ENCODE data around the gene PALLD. TPM values are rescaled to one million over a fixed set of nuclear protein-coding genes. Genes with fewer than 3 reads are reported as not detected.

PALLD gene
- total and polyA plus RNA-seq, 12 donors = 30.3 to 203 (median 90.5) TPM

DNA sequence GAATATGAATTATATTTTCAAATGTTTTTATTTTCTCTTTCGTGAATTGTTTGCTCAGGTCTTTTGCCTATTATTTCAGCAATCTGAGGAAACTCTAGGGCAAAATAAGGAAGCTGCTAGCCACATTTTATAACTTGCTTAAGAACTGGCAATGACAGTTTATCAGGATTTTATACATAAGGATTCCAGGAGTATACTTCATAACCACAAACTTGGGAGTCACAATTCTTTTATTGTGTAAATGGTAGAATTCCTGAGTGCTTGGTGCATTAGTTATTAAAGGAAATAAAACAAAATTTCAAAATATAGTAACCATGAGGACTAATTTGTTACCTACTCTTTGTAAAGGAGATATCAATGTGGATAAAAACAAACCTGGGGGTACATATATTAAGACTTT is 54.4 kb downstream of the PALLD start:
- 75 to 86% (median 80%) methylated on average over 1 of the region's 1 CpG for WGBS, 4 donors
- intact Hi-C loops (cut with DNase I) = no loop called here
- H3K27ac ChIP-seq = no peak overlapping the region

DNA sequence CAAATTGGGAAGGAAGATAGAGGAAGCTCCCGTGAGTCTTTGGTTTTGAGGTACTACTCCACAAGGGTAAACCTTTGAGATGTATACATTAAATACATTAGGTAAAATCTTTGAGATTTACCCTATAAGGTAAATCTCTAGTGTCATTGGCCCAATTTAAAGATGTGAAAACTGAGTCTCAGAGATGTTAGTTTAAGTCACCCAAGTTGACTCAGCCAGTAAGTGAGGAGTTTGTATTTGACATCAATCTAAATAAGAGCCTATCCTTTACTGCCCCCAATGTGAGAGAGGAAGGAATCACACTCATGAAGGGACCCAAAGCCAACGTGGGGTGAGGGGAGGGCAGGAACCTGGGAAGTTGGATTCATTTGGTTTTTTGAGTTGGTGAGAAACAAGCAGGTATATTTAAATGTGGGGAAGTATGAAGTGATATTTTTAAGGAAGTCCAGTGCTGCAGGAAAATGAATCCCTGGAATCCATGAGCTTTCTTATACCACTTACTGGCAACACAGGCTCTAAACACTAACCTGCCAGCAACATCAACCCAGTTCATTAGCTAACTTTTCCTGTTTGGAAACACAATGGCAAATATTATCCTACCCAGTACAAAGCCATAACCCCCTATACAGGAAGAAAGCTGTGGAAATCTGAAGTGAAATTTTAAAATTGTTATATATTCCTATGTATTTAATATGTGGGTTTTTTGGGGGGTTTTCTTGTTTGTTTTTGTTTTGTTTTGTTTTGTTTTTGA is 55.3 kb downstream of the PALLD start:
- H3K4me3 ChIP-seq = no peak overlapping the region
- no peaks in the 10 kb centered on the region for H3K4me1 ChIP-seq (replicated peaks in 1 of 2)
- TF ChIP-seq POLR2A (IDR thresholded peaks at IDR 0.05) = no peak
- TF ChIP-seq, protein P1, sequence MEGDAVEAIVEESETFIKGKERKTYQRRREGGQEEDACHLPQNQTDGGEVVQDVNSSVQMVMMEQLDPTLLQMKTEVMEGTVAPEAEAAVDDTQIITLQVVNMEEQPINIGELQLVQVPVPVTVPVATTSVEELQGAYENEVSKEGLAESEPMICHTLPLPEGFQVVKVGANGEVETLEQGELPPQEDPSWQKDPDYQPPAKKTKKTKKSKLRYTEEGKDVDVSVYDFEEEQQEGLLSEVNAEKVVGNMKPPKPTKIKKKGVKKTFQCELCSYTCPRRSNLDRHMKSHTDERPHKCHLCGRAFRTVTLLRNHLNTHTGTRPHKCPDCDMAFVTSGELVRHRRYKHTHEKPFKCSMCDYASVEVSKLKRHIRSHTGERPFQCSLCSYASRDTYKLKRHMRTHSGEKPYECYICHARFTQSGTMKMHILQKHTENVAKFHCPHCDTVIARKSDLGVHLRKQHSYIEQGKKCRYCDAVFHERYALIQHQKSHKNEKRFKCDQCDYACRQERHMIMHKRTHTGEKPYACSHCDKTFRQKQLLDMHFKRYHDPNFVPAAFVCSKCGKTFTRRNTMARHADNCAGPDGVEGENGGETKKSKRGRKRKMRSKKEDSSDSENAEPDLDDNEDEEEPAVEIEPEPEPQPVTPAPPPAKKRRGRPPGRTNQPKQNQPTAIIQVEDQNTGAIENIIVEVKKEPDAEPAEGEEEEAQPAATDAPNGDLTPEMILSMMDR (IDR thresholded peaks at IDR 0.05) = no peak
- intact Hi-C loops (cut with DNase I) = no loop called here
- H3K27me3 ChIP-seq = no peaks in the 10 kb centered on the region
- no peak for DNase-seq
- no peak overlapping the region for H3K27ac ChIP-seq
- H3K9me3 ChIP-seq (replicated peaks in 1 of 3) = no peaks in the 10 kb centered on the region
- 49 to 59% (median 54%) methylated on average over 2 of the region's 2 CpGs for WGBS, 4 donors
- no peaks in the 10 kb centered on the region for H3K36me3 ChIP-seq (replicated peaks in 1 of 2)

More for the DNA sequence above, 54.4 kb downstream of the PALLD start:
- no peak for TF ChIP-seq POLR2A (IDR thresholded peaks at IDR 0.05)
- H3K27me3 ChIP-seq = no peaks in the 10 kb centered on the region
- H3K9me3 ChIP-seq (replicated peaks in 1 of 3) = no peaks in the 10 kb centered on the region
- no peak for DNase-seq
- no peak overlapping the region for H3K4me3 ChIP-seq
- H3K4me1 ChIP-seq (replicated peaks in 1 of 2) = no peaks in the 10 kb centered on the region
- H3K36me3 ChIP-seq (replicated peaks in 1 of 2) = no peaks in the 10 kb centered on the region

DNA sequence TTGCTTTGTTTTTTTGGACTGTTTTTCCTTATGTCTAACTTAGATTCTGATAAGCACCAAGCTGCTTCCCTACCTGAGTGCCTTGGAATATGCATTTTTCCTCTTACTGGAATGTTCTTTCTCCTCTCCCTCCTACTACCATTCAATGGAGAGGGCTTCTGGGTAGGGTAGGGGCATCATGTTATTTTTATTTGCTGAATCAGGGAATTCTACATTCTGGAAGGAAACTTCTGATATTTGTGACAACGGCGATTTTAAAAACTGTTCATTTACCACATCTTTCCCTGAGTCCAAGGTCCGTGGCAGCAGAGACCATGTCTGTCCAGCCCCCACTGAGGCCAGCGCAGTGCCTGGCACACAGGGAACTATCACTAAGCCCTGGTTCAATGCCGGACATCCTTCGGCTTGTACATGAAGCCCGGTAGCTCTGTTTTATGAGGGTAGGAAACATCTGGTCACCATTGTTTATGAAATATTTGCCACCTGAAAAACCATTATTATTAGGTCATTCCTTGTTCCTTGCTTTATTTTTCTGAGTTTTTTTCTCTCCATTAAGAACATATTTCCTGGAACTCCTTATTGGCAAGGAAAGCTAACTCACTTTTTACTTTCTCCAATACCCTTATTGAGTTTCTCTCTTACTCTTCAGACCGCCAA is 57.0 kb downstream of the PALLD start:
- no peaks in the 10 kb centered on the region for H3K9me3 ChIP-seq (replicated peaks in 1 of 3)
- intact Hi-C loops (cut with DNase I) = no loop called here
- no peak overlapping the region for H3K4me3 ChIP-seq
- no peak for TF ChIP-seq POLR2A (IDR thresholded peaks at IDR 0.05)
- TF ChIP-seq, protein P1 (IDR thresholded peaks at IDR 0.05) = no peak
- no peaks in the 10 kb centered on the region for H3K27me3 ChIP-seq
- H3K27ac ChIP-seq = no peak overlapping the region
- H3K36me3 ChIP-seq (replicated peaks in 1 of 2) = no peaks in the 10 kb centered on the region
- no peaks in the 10 kb centered on the region for H3K4me1 ChIP-seq (replicated peaks in 1 of 2)
- DNase-seq = no peak
- WGBS, 4 donors = 71 to 86% (median 79%) methylated on average over 8 of the region's 8 CpGs

DNA sequence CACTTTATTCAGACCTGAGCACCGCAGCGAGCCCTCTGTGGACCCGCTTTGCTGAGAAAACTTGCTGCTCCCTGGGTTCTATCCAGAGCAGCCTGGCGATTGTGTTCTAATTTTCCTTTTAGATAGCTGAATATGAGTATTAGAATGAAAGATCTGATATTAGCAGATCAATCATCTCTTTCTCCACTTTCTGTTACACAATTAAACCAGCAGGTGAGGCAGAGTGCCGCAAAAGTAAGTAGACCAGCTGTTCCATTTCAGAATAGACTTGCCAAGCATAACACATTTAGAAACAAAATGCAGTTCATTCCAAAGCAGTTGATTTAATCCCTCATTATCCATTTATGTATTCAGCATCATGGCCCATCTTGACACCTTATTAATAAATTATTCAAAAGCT is 58.6 kb downstream of the PALLD start:
- Histone ChIP-seq H3K27me3 (no peaks in the 10 kb centered on the region), H3K9me3 (replicated peaks in 1 of 3) (no peaks in the 10 kb centered on the region), H3K4me1 (replicated peaks in 1 of 2) (no peaks in the 10 kb centered on the region), H3K4me3 (no peak overlapping the region), H3K36me3 (replicated peaks in 1 of 2) (no peaks in the 10 kb centered on the region), H3K27ac (no peak overlapping the region)
- DNase-seq = no peak
- TF ChIP-seq POLR2A (IDR thresholded peaks at IDR 0.05) = no peak
- TF ChIP-seq, protein P1 (IDR thresholded peaks at IDR 0.05) = no peak
- intact Hi-C loops (cut with DNase I) = no loop called here
- WGBS, 4 donors = 88 to 94% (median 92%) methylated on average over 5 of the region's 5 CpGs
